DOHH2 (cell line): ENCODE measurements around the gene CAMTA1.

Source experiments
- EZH2phosphoT487 ChIP-seq: fragments of 200-600 bp; sonication (generic); IDR thresholded peaks from 2 replicates; pipeline ENCODE4 v1.6.1; 2017; ENCODE audit warnings: borderline replicate concordance, mild to moderate bottlenecking, antibody characterized with exemption, low read length, moderate library complexity, mixed read lengths
- TF ChIP-seq, protein P1 (sequence below): fragments of 200-600 bp; sonication (generic); IDR thresholded peaks from one replicate; pipeline ENCODE4 v1.5.1; 2014; ENCODE audit warnings: antibody characterized with exemption, mild to moderate bottlenecking, low read depth, low read length; ENCODE audit not compliant: poor library complexity, severe bottlenecking

DNA sequence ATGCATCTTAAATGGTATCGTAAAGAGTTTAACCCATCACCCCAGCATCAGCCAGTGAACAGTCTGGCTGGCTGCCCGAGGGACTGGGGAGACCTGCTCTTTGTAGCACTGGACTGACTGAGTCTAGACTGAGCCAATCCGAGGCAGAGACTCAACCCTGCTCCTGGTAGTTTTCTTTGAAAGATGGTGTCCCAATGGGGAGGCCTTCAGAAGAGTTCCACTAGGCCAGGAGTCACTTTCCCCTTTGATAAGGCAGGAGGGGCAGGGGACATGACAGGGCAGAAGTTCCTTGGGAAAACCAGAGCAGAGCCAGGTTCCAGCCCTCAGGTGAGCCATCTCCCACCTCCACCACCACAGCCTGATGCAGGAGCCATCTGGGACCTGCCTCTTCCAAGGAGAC lies 203.5 kb downstream of the CAMTA1 start:
- TF ChIP-seq, protein P1, sequence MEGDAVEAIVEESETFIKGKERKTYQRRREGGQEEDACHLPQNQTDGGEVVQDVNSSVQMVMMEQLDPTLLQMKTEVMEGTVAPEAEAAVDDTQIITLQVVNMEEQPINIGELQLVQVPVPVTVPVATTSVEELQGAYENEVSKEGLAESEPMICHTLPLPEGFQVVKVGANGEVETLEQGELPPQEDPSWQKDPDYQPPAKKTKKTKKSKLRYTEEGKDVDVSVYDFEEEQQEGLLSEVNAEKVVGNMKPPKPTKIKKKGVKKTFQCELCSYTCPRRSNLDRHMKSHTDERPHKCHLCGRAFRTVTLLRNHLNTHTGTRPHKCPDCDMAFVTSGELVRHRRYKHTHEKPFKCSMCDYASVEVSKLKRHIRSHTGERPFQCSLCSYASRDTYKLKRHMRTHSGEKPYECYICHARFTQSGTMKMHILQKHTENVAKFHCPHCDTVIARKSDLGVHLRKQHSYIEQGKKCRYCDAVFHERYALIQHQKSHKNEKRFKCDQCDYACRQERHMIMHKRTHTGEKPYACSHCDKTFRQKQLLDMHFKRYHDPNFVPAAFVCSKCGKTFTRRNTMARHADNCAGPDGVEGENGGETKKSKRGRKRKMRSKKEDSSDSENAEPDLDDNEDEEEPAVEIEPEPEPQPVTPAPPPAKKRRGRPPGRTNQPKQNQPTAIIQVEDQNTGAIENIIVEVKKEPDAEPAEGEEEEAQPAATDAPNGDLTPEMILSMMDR = no peak
- no peak for TF ChIP-seq EZH2phosphoT487
